BE2C (cell line): ENCODE data around the gene SIN3A.

ENCODE experiments used
- DNase-seq: peaks from one replicate; pipeline ENCODE4 v3.0.0-alpha.2; 2020
- H3K27me3 ChIP-seq: fragments of 250-450 bp; sonication (Bioruptor Pico); 2 replicates; pipeline ENCODE4 v1.5.1; 2020; ENCODE audit warnings: mild to moderate bottlenecking
- H3K36me3 ChIP-seq: fragments of 250-450 bp; sonication (Bioruptor Pico); 2 replicates; pipeline ENCODE4 v1.5.1; 2020; ENCODE audit warnings: mild to moderate bottlenecking
- H3K4me1 ChIP-seq: fragments of 250-450 bp; sonication (Bioruptor Pico); 2 replicates; pipeline ENCODE4 v1.5.1; 2020
- H3K4me3 ChIP-seq: 2 replicates; pipeline ENCODE4 v1.5.1; 2011; ENCODE audit warnings: low read depth, low read length
- H3K9me3 ChIP-seq: fragments of 250-450 bp; sonication (Bioruptor Pico); 2 replicates; pipeline ENCODE4 v1.5.1; 2020
- TF ChIP-seq, protein P1 (sequence below): IDR thresholded peaks from 2 replicates; pipeline ENCODE4 v1.5.1; 2012; ENCODE audit warnings: mild to moderate bottlenecking, low read depth, low read length

Gene SIN3A

DNA sequence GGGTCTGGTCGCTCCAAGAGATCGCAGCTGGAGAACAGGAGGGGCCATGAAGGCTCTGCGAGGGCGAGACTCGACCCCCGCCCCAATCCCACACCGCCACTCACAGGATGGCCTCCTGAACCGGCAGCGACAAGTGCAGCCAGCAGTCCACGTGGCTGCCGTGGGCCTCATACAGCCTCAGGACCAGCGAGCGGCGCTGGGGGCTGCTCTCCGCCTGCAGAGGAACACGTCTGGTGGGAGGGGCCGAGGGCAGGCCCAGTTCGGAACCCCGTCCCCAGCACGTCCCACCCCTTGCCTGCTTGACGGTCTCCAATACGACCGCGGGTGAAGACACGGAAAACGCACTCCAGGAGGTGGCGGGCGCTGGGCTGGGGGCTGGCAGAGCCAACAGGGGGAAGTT, 95.5 kb downstream of the SIN3A start:
- DNase-seq = no peak
- no peak overlapping the region for H3K4me3 ChIP-seq
- no peaks in the 10 kb centered on the region for H3K9me3 ChIP-seq
- H3K27me3 ChIP-seq = no peaks in the 10 kb centered on the region
- TF ChIP-seq, protein P1, sequence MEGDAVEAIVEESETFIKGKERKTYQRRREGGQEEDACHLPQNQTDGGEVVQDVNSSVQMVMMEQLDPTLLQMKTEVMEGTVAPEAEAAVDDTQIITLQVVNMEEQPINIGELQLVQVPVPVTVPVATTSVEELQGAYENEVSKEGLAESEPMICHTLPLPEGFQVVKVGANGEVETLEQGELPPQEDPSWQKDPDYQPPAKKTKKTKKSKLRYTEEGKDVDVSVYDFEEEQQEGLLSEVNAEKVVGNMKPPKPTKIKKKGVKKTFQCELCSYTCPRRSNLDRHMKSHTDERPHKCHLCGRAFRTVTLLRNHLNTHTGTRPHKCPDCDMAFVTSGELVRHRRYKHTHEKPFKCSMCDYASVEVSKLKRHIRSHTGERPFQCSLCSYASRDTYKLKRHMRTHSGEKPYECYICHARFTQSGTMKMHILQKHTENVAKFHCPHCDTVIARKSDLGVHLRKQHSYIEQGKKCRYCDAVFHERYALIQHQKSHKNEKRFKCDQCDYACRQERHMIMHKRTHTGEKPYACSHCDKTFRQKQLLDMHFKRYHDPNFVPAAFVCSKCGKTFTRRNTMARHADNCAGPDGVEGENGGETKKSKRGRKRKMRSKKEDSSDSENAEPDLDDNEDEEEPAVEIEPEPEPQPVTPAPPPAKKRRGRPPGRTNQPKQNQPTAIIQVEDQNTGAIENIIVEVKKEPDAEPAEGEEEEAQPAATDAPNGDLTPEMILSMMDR = no peak
- H3K4me1 ChIP-seq = no peaks in the 10 kb centered on the region
- peaks cover 20% of the 10 kb centered on the region for H3K36me3 ChIP-seq

DNA sequence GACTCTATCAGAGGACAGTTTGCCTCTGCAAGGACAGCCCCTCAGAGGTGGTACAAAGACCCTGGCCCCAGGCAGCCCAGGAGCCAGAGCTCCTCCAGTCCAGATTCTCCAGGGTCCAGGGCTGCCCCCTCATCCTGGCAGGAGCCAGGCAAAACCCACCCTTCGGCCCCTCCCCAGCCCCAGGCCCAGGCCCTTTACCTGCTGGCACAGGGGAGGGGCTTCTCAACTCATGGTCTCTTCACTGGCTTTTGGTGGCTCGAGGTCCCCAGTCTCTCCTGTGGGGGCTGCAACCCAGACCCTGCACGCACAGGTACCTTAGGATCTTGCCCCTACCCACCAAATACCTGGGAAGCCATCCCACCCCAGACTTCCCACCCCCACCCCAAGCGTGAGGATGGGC, 96.1 kb downstream of the SIN3A start:
- no peaks in the 10 kb centered on the region for H3K27me3 ChIP-seq
- peaks cover 19% of the 10 kb centered on the region for H3K36me3 ChIP-seq
- no peaks in the 10 kb centered on the region for H3K9me3 ChIP-seq
- DNase-seq = no peak
- TF ChIP-seq, protein P1 = no peak
- no peak overlapping the region for H3K4me3 ChIP-seq
- H3K4me1 ChIP-seq = no peaks in the 10 kb centered on the region

DNA sequence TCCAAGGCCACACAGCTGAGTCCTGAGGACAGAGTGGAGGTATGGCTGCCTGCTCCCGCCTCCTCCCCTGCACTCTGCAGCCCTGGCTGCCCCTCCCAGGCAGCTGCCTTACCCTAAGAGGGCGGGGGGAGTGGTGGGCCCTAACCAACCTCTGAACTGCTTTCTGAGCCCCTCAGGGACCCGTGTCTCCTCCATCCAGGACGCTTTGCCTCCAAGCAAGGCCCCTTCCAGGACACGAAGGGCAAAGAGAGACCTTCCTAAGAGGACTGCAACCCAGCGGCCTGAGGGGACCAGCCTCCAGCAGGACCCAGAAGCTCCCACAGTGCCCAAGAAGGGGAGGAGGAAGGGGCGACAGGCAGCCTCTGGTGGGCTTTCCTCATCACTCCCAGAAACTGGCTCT, 97.0 kb downstream of the SIN3A start:
- TF ChIP-seq, protein P1 = no peak
- Histone ChIP-seq H3K27me3 (peaks cover 6% of the 10 kb centered on the region), H3K9me3 (no peaks in the 10 kb centered on the region), H3K36me3 (peaks cover 14% of the 10 kb centered on the region), H3K4me3 (no peak overlapping the region), H3K4me1 (no peaks in the 10 kb centered on the region)
- no peak for DNase-seq

DNA sequence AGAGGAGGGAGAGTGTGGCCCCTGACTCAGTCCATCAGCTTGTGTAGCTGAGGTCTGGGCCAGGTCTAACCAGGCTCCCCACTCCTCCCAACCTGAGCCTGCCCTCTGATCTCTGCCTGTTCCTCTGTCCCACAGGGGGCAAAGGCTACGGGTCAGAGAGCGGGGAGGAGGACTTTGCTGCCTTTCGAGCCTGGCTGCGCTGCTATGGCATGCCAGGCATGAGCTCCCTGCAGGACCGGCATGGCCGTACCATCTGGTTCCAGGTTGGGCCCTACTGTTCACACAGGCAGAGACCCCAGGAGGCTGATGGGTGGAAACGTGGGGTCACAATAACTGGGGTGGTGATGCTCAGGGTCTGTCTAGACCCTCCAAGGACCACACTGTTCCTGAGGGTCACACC, 97.9 kb downstream of the SIN3A start:
- no peak for DNase-seq
- Histone ChIP-seq H3K9me3 (no peaks in the 10 kb centered on the region), H3K36me3 (peaks cover 11% of the 10 kb centered on the region), H3K4me1 (no peaks in the 10 kb centered on the region), H3K27me3 (peaks cover 14% of the 10 kb centered on the region), H3K4me3 (no peak overlapping the region)
- TF ChIP-seq, protein P1 = no peak

DNA sequence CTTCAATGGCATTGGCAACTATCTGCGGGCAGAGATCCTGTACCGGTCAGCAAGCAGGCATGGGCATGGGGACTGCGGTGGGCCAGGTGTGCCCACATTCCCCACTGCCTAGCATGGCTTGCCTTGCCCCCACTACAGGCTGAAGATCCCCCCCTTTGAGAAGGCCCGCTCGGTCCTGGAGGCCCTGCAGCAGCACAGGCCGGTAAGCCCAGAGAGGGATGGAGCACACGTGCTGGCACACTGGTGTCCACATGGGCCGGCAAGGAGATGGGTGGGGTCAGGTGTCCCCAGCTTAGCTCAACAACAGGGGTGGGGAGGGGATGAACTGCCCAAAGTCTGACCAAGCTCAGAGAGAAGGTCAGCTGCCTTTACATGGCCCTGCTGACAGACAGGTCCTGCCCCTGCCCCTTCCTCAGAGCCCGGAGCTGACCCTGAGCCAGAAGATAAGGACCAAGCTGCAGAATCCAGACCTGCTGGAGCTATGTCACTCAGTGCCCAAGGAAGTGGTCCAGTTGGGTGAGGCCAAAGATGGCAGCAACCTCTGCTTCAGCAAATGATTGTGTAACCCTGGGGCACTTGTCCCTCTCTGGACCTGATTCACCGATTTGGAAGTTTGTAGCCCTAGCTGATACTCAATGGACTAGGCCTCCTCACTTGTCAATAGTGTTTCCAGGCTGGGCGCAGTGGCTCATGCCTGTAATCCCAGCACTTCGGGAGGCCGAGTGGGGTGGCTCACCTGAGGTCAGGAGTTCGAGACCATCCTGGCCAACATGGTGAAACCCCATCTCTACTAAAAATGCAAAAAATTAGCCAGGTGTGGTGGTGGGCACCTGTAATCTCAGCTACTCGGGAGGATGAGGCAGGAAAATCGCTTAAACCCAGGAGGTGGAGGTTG, 99.1 kb downstream of the SIN3A start:
- Histone ChIP-seq H3K27me3 (peaks cover 26% of the 10 kb centered on the region), H3K4me3 (no peak overlapping the region)

More for the DNA sequence above, 99.1 kb downstream of the SIN3A start:
- DNase-seq = no peak
- Histone ChIP-seq H3K36me3 (0 out of 2 replicates have a peak, but pooled peaks cover 4% of the 10 kb centered on the region), H3K9me3 (no peaks in the 10 kb centered on the region), H3K4me1 (no peaks in the 10 kb centered on the region)
- TF ChIP-seq, protein P1 = no peak
